HuH-7 (cell line): ENCODE results near the gene KRT79.

ENCODE experiments used
- DNase-seq: peaks from one replicate; pipeline ENCODE4 v3.0.0; 2011; ENCODE audit warnings: low spot score

Gene KRT79

DNA sequence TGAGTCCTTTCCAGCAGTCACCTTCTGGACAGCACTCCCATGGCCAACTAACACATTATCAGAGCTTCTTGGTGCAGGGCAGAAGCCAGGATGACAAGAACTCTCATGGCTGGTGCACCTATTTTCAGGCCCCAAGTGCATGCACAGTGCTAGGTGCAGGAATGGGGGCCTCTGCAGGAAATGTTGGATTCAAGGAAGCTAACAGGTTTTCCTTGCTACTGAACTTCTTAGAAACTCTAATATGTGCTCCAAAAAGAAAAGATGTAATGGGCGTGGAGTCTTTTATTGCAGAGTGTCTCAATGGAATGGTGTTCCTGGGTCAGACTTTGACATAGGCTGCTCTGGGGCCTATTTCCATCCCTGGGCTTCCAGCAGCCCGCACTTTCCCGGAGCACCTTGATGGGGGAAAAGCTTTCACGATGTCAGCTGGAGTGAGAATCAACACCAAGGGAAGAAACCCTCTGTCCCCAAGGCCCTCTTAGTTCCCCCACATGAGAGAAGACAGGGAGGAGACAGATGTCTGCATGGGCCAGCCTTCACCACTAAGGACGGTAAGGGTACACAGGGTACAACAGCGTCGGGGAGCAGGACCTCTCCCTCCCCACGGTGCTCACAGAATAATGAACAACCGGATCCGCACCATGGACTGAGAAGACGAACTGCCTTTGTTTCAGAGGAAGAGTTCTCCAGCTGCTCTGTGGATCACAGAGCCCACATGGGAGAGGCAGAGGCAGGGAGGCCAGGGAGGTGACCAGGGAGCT lies 45.1 kb downstream of the KRT79 start:
- no peak for DNase-seq

DNA sequence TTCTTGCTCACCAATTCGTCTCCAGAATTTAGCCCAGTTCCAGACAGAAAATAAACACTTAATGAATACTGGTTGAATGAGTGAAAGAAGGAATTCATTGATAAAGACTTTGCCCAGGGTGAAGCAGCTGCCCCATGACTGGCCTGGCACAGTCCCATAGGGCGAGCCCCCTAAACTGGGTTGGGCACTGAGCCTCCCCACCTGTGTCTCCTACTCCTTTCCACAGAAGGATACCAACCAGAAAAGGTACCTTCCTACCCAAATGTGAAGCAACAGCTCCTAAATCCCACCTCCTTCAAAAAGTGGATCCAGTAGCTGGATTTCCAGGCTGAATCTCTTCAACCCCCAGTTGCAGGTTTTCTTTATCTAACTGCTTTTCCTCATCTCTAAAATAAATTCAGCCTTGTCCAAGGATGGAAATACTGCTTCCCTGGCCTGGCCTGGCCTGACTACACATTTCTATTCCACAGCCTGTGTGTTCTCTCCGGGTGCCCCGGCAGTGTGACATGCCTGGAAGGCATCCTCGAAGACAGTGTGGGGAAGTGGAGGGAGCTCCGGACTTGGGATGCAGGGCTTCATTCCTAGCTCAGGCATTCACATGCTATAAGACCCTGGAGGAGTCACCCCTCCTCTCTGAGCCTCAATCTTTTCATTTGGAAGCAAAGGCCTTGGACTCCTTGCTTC lies 45.8 kb downstream of the KRT79 start:
- no peak for DNase-seq

DNA sequence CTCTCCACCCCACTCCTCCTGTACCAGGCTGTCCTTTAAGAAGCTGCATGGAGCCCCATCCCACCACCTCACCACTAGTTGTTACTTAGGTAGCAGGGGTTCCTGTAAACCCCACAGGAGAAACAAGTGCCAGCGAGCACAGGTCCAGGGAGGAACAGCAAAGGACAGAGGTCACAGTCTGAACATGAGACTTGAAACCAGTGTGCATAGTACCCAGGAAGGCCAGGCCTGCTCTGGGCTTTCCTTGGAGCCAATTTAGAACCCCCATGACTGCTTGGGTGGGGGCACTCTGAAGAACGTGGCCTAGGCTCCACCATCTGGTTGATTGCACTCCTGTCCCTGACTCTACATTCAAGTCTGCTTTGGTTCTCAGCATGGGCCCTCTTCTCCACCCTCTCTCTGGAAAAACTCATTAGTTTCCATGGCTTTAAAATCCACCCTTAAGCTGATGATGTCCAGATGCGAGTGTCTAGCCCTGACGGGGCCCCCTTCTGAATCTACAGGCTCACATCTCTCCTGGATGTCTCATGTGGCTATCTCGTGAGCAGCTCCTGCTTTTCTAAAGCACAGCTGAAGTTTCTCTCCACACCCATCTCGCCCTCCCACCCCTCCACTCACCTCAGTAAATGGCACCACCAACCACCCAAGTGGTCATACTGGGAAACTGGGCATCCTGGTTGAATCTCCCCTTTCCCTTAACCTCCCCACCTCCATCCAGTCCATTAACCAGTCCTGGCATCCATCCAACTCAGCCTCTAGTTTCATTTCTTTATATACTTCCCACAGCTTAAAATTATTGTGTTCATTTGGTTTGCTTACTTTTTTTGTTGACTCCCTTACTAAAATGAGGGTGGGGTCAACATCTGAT lies 46.6 kb downstream of the KRT79 start:
- no peak for DNase-seq

DNA sequence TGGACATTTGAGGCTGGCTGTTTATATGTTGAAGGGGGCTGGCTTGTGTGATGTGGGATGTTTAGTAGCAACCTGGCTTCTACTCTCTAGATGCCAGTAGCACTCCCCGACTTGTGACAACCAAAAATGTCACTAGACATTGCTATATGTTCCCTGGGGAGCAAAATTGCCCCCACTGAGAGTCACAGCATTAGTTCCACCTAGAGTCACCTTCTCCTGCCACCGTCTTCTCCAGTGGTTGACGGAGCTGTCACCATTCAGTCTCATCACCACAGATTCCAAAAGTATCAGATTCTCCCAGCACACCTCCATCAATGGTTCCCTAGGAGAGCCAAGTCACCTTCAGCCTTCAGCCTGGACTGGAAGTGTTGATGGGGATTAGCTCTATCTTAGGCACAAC lies 49.2 kb downstream of the KRT79 start:
- DNase-seq, result no peak

DNA sequence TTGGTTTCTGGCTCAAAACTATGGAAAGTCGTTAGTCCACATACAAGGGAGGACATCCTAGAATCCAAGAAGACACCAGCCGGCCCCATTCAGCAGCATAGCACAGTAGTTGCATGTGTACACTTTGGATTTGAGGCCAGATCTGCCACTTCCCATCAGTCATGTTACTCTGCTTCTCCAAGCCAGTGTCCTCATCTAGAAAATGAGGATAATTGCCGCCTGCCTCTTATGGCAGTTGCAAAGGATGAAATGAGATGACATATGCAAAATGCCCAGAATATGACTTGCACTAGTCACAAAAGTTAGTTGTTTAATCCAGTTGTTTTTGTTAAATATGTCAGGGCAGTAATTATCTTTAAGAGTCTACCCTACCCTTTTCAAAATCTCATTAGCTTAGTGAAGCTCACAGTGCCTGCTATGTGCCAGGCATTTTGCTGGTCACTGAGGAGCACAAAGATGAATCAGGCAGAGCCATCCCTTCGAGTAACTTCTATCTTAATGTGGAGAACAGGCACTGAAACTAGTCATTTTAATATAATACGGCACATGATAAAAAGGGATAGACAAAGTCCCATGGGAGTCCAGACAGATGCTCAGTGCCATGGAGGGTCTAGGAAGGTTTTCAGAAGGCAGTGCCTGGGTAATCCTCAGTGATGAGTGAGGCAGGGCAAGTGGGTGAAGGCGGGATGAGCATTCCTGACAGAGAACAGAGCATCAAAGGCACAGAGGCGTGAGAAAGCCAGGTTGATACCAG lies 50.4 kb downstream of the KRT79 start:
- DNase-seq, result no peak

DNA sequence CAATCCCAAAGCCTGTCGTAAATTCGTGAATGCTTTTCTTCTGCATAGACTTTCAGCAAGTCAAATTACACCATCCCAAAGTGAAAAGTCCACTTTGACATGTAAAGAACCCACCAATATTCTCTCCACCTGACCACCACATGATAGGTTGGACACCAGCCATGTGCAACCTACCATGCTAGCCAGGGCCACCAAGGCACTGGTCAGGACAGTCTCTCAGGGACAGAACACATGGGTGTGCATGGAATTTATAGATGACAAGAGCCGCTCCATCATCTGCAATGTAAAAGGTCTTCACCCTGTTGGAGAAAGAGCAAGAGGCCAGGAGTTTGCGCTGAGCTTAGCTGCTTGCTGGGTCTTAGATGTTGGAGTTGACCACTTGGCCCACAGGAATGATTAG lies 51.6 kb downstream of the KRT79 start:
- DNase-seq, result no peak

DNA sequence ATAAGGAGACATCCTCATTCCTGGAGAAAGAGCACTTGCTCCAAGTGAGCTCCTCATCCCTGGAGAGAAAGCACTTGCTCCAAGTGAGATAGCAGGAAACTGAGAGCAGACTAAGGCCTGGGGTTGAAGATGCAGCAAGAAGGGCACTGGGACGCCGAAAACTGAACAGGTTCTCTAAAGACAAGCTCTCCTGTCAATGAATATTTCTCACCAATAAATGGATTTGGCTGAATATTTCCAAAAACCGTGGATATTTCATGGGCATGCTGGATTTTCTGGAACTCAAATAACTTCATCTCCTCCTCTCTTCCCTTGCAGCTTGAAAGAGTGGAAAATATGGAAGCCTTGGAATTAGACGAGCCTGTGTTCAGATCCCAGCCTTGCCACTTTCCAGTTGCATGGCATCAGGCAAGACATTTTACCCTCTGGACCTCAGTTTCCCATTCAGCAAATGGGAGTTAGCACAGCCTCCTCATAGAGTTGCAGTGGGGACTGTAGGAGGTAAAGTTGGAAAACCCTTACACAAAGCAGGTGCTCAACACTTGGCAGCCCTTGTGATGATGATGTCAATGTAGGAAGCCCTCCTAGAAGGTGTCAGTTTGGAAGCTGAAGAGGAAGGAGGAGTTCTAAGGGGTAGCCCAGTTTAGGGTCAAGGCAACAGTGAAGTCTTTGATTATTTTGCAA lies 52.6 kb downstream of the KRT79 start:
- no peak for DNase-seq

DNA sequence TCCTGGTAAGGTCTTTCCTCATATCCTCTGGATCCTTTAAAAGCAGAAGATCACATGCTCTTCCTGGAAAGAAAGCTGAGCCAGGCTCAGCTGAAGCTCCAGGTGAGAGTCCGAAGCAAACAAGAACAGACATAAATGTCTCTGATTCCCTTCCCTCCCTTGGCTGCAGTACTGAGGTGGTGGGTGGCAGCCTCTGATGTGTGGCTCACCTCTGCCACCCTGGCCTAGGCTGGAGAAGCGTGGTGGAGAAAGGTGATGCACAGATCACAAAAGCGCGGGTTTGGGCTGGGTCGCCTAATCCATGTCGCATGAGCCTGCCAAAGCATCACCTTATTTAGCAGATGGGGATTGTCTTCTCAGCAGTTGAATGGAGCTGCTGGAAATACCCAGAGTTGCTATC lies 54.2 kb downstream of the KRT79 start:
- no peak for DNase-seq

DNA sequence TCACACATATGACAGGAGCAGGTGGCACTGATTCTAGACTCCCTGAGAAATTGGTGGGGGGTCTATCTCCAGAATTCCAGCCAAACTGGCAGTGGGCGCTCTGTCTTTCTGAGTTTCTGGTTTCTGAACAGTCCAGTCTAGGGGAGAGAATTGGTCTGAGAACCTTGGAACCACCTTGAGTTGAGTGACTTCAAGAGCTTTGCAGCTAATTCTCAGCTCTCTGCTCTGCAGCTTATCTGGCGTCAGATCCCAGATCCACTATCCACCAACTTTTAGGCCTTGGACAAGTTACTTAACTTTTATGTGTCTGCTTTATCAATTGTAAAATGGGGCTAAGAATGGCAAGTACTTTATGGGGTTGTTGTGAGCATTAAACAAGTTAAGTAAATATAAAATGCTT lies 55.3 kb downstream of the KRT79 start:
- no peak for DNase-seq

DNA sequence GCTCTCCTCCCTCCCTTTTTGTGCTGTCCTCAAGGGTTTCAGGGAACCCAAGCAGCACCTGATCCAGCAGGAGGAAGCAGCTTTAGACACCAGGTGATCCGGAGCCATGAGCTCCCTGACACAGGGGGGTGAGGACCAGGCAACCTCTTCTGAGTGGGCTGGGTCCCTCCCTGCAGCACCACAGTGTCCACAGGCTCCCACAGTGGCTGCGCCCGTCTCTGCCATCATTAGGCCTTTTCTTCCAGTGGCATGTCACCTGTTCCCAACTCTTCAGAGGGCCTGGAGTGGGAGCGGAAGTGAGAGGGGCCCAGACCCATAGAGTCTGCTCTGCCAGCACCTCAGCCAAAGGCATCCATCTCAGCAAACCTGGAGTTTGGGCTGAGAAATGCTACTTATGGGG lies 56.5 kb downstream of the KRT79 start:
- DNase-seq, result no peak

DNA sequence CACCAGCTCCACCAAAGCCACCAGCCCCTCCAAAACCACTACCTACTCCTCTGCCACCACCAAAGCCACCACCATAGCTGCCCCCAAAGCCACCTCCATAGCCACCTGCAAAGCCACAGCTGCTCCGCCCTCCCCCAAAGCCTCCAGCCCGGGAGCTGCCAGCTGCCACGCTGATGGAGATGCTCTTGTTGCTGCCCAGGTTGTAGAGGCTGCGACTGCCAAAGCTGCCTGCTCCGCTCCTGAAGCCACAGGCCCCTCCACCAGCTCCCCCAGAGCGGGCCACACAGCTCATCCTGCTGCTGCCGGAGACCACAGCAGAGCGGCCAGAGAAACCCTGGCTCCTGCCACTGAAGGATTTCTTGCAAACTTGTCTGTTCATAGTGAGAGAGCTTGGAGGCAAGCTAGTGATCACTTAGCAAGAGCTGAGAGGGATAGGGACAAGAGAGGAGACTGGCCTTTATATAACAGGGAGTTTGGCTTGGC lies 57.2 kb downstream of the KRT79 start, which contains the start of gene KRT76:
TSS of gene KRT76 (minus strand) at position 433 of the 483 bp plus-strand sequence. CDS start at position 379, 54 bp downstream.
- no peak for DNase-seq

DNA sequence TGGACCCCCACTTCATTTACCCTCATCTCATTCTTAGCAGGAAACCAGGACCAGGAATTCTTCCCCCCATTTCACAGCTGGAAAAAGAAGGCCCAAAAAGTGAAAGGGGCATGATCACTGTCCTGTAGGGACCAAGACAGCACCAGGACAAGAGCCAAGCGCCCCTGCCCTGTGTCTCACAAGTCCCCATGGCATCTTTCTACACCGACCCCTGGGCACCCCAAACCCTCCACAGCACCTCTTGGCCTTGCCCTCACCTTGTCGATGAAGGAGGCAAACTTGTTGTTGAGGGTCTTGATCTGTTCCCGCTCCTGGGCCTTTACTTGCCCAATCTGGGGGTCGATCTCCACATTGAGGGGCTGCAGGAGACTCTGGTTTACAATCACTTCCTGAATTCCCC lies 57.7 kb downstream of the KRT79 start:
- no peak for DNase-seq

DNA sequence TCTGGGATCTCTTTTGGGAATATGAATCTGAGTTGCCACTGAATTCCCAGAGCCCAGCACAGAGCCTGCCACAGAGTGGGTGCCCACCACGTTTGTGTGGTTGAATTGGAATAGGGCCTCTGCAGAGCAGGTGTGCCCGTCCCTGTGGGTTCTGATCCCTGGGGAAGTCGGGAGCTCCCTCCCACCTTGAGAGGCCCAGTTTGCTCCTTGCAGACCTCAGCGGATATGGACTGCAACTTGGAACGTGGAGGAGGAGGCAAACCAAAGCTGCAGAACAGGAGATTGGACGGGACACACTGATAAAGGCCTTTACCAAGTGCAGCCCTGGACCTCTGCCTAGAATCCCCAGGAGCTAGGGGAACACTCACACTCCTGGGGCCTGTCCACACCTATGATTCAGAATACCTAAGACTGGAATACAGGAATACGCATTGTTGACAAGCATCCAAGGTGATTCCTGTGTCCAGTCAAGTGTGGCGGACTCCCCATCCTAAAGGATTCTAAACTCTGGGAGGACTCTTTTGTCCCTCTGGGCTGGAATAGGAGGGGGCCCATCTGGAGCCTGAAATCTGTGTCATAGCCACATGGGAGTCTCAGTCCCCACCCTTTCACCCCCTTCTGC lies 59.4 kb downstream of the KRT79 start:
- DNase-seq, result no peak

DNA sequence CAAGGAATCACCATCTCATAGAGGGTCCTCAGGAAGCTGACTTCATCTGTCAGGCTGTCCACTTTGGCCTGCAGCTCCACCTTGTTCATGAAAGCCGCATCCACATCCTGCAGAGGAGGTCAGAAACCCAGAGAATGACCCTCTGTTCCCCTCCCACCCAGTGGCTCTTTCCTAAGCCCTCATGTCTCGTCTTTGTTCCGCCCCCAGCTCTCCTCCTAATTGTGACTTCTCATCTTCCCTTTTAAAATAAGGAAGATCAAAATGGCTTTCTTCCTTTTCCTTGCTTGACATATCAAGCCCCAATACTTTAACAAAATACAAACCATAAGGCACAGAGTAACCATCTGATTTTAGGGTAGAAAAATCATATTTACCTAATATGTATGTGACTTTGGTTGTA lies 61.3 kb downstream of the KRT79 start:
- no peak for DNase-seq

DNA sequence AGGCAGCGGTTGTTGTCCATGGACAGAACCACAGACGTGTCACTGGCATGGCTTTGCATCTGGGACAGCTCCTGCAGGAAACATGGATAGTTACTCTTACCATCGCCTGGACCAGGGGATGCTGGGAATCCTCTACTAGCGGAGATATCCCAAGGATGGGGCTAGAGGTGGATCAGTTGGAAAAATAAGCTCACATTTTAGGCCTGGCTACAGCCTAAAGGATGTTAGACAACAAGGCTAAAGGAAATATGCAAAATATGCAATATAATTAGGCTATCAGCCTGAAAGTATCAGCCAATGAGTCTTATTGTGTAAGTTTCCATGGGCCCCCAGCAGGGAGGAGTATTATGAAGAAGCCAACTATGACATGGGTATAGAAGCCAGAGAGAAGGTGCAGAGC lies 61.9 kb downstream of the KRT79 start:
- no peak for DNase-seq

DNA sequence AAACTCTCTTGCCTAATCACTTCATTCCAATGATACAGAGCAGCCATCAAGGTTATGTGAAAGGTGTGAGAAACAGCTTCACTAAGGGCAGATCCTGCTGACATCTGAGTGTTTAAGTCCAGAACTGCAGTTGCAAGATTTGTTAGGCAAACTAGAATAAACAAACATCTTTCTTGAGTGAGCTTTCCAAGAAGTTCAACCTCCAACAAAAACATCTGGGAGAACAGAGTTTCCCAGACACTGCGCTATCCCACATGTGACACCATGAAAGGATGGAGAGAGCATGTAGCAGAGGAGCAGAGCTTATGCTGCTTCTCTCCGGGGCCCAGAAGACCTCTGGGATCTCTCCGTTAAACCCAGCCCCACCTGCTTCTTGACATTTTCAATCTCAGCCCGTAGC lies 62.6 kb downstream of the KRT79 start:
- DNase-seq, result no peak
